Activated T-helper 2 cell treated with anti-CD3 and anti-CD28 coated beads, Interferon-gamma antibody, Interleukin-2, Interleukin-4, amounts not matched to agents 10 μg/mL and 5 μg/mL and 100 μg/mL, durations not matched to agents 14 hours and 24 hours and 36 hours (primary cell): ENCODE results near the gene VSNL1. TPM values are rescaled to one million over a fixed set of nuclear protein-coding genes. Genes with fewer than 3 reads are reported as not detected.

ENCODE experiments used
- DNase-seq: peaks from one replicate; pipeline ENCODE4 v3.0.0; 2021; ENCODE audit warnings: low spot score
- H3K27ac Mint-ChIP-seq: one replicate; pipeline ENCODE4 v1.8.0; 2021; ENCODE audit warnings: mixed read lengths
- H3K27me3 Mint-ChIP-seq: one replicate; pipeline ENCODE4 v1.8.0; 2021; ENCODE audit warnings: low read depth, mixed read lengths
- H3K36me3 Mint-ChIP-seq: one replicate; pipeline ENCODE4 v1.8.0; 2021; ENCODE audit warnings: low read depth, mixed read lengths
- H3K4me1 Mint-ChIP-seq: one replicate; pipeline ENCODE4 v1.8.0; 2021; ENCODE audit warnings: low read depth, mixed read lengths
- H3K4me3 Mint-ChIP-seq: one replicate; pipeline ENCODE4 v1.8.0; 2021; ENCODE audit warnings: low read depth, mild to moderate bottlenecking, moderate library complexity, mixed read lengths
- H3K9me3 Mint-ChIP-seq: one replicate; pipeline ENCODE4 v1.8.0; 2021; ENCODE audit warnings: mixed read lengths
- intact Hi-C: fragments of 100-400 bp; cut with micrococcal nuclease; formaldehyde crosslinking; loops from one replicate; pipeline ENCODE4 v1.15.1; 2023
- total RNA-seq: library from RNA; stranded (reverse); gene quantifications from 2 replicates; pipeline ENCODE4 v1.2.3, GENCODE V29; 2022

Gene VSNL1
- total RNA-seq, 1 donor from 2014 or later, result not detected

DNA sequence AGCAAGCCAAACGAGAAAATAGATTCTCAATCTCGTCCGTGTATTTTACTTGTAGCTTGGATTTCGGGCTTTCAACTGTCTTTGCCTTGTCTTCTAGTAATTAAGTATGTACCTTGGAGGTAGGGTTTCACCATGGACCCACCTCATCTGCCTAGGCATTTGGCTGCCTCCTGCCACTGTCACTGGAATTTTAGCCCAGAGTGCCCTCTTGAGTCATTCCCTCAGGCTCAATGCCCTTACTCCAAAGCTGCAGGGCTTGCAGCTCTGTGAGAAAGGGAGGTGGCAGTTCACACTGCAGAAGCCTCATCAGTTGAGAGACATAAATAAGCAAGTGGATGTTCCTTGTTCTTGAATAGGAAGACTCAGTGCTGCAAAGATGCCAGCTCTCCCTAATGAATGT, 89.6 kb downstream of the VSNL1 start:
- H3K9me3 Mint-ChIP-seq, result no peaks in the 10 kb centered on the region
- no peaks in the 10 kb centered on the region for H3K27me3 Mint-ChIP-seq
- no peak overlapping the region for H3K4me3 Mint-ChIP-seq
- intact Hi-C loops, result no loop called here
- no peak overlapping the region for H3K27ac Mint-ChIP-seq
- H3K4me1 Mint-ChIP-seq, result peaks cover 7% of the 10 kb centered on the region
- H3K36me3 Mint-ChIP-seq, result no peaks in the 10 kb centered on the region
- DNase-seq, result no peak

DNA sequence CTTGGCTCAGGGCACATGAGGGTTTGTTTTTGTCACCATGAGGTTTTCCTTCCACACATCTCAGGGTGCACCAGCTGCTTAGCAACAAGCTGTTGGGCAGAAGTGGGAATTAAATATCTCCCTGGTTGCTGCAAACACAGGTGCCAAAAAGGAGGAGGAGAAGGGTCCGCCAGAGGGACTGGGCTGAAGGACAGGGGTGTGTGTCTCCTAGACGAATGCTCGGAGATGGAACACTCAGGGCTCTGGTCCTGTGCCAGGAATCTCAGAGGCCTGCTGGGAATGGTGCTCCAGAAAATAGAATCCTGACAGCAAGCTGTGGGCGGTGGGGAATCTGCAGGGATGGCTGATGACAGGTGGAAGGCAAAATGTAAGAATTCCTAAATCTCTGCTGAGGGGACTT, 94.5 kb downstream of the VSNL1 start:
- Mint-ChIP-seq H3K27me3 (no peaks in the 10 kb centered on the region), H3K4me1 (no peaks in the 10 kb centered on the region), H3K4me3 (no peak overlapping the region), H3K27ac (no peak overlapping the region), H3K36me3 (no peaks in the 10 kb centered on the region), H3K9me3 (no peaks in the 10 kb centered on the region)
- intact Hi-C loops, result no loop called here
- DNase-seq, result no peak

GRCh38 chr2:17636257-17636656, 95.8 kb downstream of the VSNL1 start:
- no peak for DNase-seq

GRCh38 chr2:17637131-17637906, 96.8 kb downstream of the VSNL1 start:
- Mint-ChIP-seq H3K27me3 (peaks cover 2% of the 10 kb centered on the region), H3K36me3 (no peaks in the 10 kb centered on the region), H3K4me3 (no peak overlapping the region), H3K4me1 (no peaks in the 10 kb centered on the region), H3K27ac (no peak overlapping the region), H3K9me3 (no peaks in the 10 kb centered on the region)
- intact Hi-C loops, result no loop called here
- no peak for DNase-seq

More at GRCh38 chr2:17636257-17636656, 95.8 kb downstream of the VSNL1 start:
- intact Hi-C loops, result no loop called here
- no peaks in the 10 kb centered on the region for H3K9me3 Mint-ChIP-seq
- H3K4me1 Mint-ChIP-seq, result no peaks in the 10 kb centered on the region
- peaks cover 2% of the 10 kb centered on the region for H3K27me3 Mint-ChIP-seq
- H3K36me3 Mint-ChIP-seq, result no peaks in the 10 kb centered on the region
- H3K4me3 Mint-ChIP-seq, result no peak overlapping the region
- no peak overlapping the region for H3K27ac Mint-ChIP-seq

DNA sequence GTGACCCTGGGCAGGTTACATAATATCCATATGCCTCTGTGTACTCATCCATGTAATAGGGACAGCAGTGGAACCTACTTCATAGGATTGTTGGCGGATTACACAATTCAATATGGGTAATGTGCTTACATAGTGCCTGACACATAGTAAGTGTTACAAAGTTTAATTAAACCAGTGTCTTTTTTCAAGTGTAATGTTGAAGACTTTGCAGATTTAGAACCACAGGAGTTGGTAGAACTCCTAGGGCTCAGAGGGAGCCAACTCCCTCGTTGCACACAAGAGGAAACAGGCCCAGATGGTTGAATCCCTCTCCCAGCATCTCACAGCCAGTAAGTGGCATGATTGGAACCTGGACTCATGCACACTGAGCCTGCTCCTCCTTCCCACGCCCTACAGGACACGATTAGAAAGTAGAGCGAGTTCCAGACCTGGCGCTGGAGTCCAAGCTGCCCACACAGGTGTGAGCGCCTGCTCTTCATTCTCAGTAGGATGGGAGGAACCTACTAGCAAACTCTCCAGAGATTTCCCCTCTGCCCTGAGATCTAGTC, 97.8 kb downstream of the VSNL1 start:
- Mint-ChIP-seq H3K27me3 (peaks cover 2% of the 10 kb centered on the region), H3K4me3 (no peak overlapping the region), H3K9me3 (no peaks in the 10 kb centered on the region), H3K27ac (no peak overlapping the region), H3K4me1 (peaks cover 3% of the 10 kb centered on the region), H3K36me3 (no peaks in the 10 kb centered on the region)
- intact Hi-C loops, result no loop called here
- no peak for DNase-seq

GRCh38 chr2:17640406-17640805, 99.9 kb downstream of the VSNL1 start:
- intact Hi-C loops, result no loop called here
- Mint-ChIP-seq H3K9me3 (no peaks in the 10 kb centered on the region), H3K36me3 (no peaks in the 10 kb centered on the region), H3K4me3 (no peak overlapping the region), H3K27me3 (peaks cover 2% of the 10 kb centered on the region), H3K4me1 (peaks cover 4% of the 10 kb centered on the region), H3K27ac (no peak overlapping the region)
- DNase-seq, result no peak

GRCh38 chr2:17643031-17643615, 102.6 kb downstream of the VSNL1 start:
- H3K27me3 Mint-ChIP-seq, result peaks cover 2% of the 10 kb centered on the region
- intact Hi-C loops, result no loop called here
- DNase-seq, result no peak
- peaks cover 4% of the 10 kb centered on the region for H3K4me1 Mint-ChIP-seq
- no peak overlapping the region for H3K27ac Mint-ChIP-seq
- H3K36me3 Mint-ChIP-seq, result no peaks in the 10 kb centered on the region
- no peaks in the 10 kb centered on the region for H3K9me3 Mint-ChIP-seq
- no peak overlapping the region for H3K4me3 Mint-ChIP-seq

DNA sequence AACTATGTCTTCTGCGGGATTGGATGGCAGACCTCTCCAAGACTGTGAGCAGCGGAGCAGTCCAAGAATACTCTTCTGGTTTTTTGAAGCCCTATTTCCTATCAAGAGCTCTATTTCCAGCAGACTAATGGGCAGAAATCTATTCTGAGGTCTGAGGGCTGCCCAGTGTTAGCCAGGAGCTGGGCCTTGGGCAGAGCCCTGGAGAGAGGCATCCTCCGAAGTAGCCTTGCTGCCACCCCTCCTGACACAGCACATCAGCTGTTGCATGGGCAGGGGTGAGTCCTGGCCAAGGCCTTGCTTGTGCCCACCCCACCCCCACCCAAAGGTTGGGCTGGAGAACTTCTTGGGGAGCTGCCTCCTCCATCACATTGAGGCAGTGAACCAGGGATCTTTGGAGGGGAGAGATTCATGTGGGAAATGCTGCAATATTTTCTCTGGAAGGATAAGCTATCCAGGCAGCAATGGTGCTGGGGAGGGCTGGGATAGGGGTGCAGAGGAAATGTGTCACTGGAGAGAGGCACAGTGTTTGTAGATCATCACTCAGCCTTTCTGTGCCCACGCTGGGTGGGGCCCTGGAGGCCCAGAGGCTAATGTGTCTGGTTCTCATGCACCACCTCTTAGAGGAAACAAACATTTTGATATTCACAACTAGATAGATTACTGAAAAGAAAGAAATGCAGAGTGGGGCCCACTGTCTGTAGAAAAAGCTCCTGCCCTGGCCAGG, 104.7 kb downstream of the VSNL1 start:
- Mint-ChIP-seq H3K27me3 (peaks cover 2% of the 10 kb centered on the region), H3K4me1 (peaks cover 4% of the 10 kb centered on the region), H3K36me3 (no peaks in the 10 kb centered on the region), H3K27ac (no peak overlapping the region), H3K9me3 (no peaks in the 10 kb centered on the region), H3K4me3 (no peak overlapping the region)
- intact Hi-C loops, result no loop called here
- DNase-seq, result no peak

GRCh38 chr2:17646081-17646554, 105.6 kb downstream of the VSNL1 start:
- Mint-ChIP-seq H3K27ac (no peak overlapping the region), H3K4me3 (no peak overlapping the region), H3K36me3 (no peaks in the 10 kb centered on the region), H3K27me3 (no peaks in the 10 kb centered on the region), H3K9me3 (no peaks in the 10 kb centered on the region), H3K4me1 (peaks cover 4% of the 10 kb centered on the region)
- intact Hi-C loops, result loop anchor here (1.0 kb wide), 2 partner anchors 12 to 25 kb away; no protein-coding TSS in a partner anchor
- peak; percentile 25 for DNase-seq

- no peak overlapping the region for H3K27ac Mint-ChIP-seq
- H3K9me3 Mint-ChIP-seq, result no peaks in the 10 kb centered on the region
- H3K4me1 Mint-ChIP-seq, result peaks cover 4% of the 10 kb centered on the region
- H3K27me3 Mint-ChIP-seq, result no peaks in the 10 kb centered on the region
- intact Hi-C loops, result loop anchor here (1.0 kb wide), 2 partner anchors 11 to 24 kb away; no protein-coding TSS in a partner anchor
- H3K36me3 Mint-ChIP-seq, result no peaks in the 10 kb centered on the region
- no peak for DNase-seq
- H3K4me3 Mint-ChIP-seq, result no peak overlapping the region
These were observed 106.6 kb downstream of the VSNL1 start for GRCh38 chr2:17646838-17647701.

- H3K27ac Mint-ChIP-seq, result no peak overlapping the region
- H3K36me3 Mint-ChIP-seq, result no peaks in the 10 kb centered on the region
- no peak for DNase-seq
- H3K9me3 Mint-ChIP-seq, result no peaks in the 10 kb centered on the region
- no peaks in the 10 kb centered on the region for H3K4me1 Mint-ChIP-seq
- no peak overlapping the region for H3K4me3 Mint-ChIP-seq
- H3K27me3 Mint-ChIP-seq, result no peaks in the 10 kb centered on the region
- intact Hi-C loops, result no loop called here
These were observed 108.1 kb downstream of the VSNL1 start for GRCh38 chr2:17648581-17648980.

DNA sequence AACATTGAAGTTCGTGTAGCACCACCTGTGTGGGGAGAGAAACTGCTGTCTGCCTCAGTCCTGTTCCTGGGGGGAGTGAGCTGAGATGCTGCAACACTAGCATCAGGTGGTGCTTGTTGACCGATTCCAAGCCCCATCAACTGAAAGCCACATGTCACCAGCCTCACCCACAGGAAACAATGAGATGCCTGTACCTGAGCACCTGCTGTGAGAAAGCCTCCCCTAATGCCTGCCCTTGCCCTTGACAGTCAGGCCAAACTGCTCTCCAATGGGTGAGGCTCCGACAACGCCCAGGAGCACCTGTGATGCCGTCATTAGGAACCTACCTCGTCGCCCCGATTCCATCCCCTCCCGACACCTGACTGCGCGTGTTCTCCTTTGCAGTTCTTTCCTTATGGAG, 108.5 kb downstream of the VSNL1 start:
- H3K36me3 Mint-ChIP-seq, result no peaks in the 10 kb centered on the region
- intact Hi-C loops, result no loop called here

More for the DNA sequence above, 108.5 kb downstream of the VSNL1 start:
- Mint-ChIP-seq H3K4me1 (no peaks in the 10 kb centered on the region), H3K27ac (no peak overlapping the region), H3K27me3 (no peaks in the 10 kb centered on the region), H3K4me3 (no peak overlapping the region), H3K9me3 (no peaks in the 10 kb centered on the region)
- no peak for DNase-seq
